ENCODE measurements around the gene ADAM33. TPM values are rescaled to one million over a fixed set of nuclear protein-coding genes. Genes with fewer than 3 reads are reported as not detected.

The ADAM33 gene
- total and polyA plus RNA-seq, 2 of the 13 experiments (the other 11 are each of a cell fraction or from before 2014, with no cell fraction given): not detected

GRCh38 chr20:3704087-3704486 is 22.3 kb upstream of the ADAM33 start:
- POLR2A ChIA-PET: no interaction called here
- no peak overlapping the region for H2AFZ ChIP-seq (ENCODE audit: low read length)
- H3K9me3 ChIP-seq (ENCODE audit: low read length): no peaks in the 10 kb centered on the region
- in situ Hi-C loops (cut with HindIII; ENCODE audit: extremely low pct_ligation_motif_present, low pct_unique_long_range_greater_than_20kb): no loop called here
- intact Hi-C loops (cut with micrococcal nuclease; ENCODE audit: unreplicated experiment): no loop called here
- DNase-seq (ENCODE audit: low spot score) (no peak), FAIRE-seq (no peak), ATAC-seq (no peak)
- CTCF ChIA-PET (ENCODE audit: low intra/inter-chr PET ratio, low total read pairs): interaction anchor here (2.3 kb wide), 1 partner anchor 28 kb away, joined by 6 read pairs; no protein-coding TSS in a partner anchor
- H3K27ac ChIP-seq (ENCODE audit: extremely low read length, insufficient read depth, low read length): no peak overlapping the region
- H3K9ac ChIP-seq (ENCODE audit: insufficient read depth, low read depth, low read length): no peak overlapping the region
- H3K27me3 ChIP-seq (ENCODE audit: control insufficient read depth in 1 of 2, insufficient read depth in 2 of 2, low read length in 2 of 2): peaks cover 14 to 35% of the 10 kb centered on the region in 2 experiments
- BruUV-seq (replicated peaks): no TSS peak
- no peaks in the 10 kb centered on the region for H3K36me3 ChIP-seq (replicated peaks in 1 of 2; ENCODE audit: control insufficient read depth in 1 of 2, insufficient read depth in 2 of 2, low read length in 2 of 2)
- 5% methylated on average over 5 of the region's 5 CpGs for WGBS (ENCODE audit: low lambda C conversion rate)
- no peak overlapping the region for H3K4me2 ChIP-seq (ENCODE audit: low read depth, low read length)
- H3K79me2 ChIP-seq (ENCODE audit: insufficient read depth, low read length): no peaks in the 10 kb centered on the region
- H3K4me1 ChIP-seq (ENCODE audit: insufficient read depth, low read length): peaks cover 15% of the 10 kb centered on the region
- TF ChIP-seq NFRKB (IDR thresholded peaks at IDR 0.05) (no peak), USF2 (IDR thresholded peaks at IDR 0.05; ENCODE audit: low read depth, low read length) (0 out of 2 replicates have a peak, but pooled peaks have one; percentile 6), USF2 (CRISPR knock-in tag; IDR thresholded peaks at IDR 0.05; ENCODE audit: borderline replicate concordance) (no peak)
- H4K20me1 ChIP-seq (ENCODE audit: insufficient read depth, low read length): no peaks in the 10 kb centered on the region
- H3K4me3 ChIP-seq (replicated peaks in 1 of 3; ENCODE audit: insufficient read depth in 1 of 3, low read depth in 2 of 3, low read length in 3 of 3): no peak overlapping the region

- DNase-seq (ENCODE audit: low spot score) (no peak), ATAC-seq (no peak; the same call in 2 of the 3 replicates), FAIRE-seq (no peak)
- H3K79me2 ChIP-seq (ENCODE audit: insufficient read depth, low read length): no peaks in the 10 kb centered on the region
- peaks cover 15% of the 10 kb centered on the region for H3K4me1 ChIP-seq (ENCODE audit: insufficient read depth, low read length)
- no peak overlapping the region for H2AFZ ChIP-seq (ENCODE audit: low read length)
- H3K4me3 ChIP-seq (replicated peaks in 1 of 3; ENCODE audit: insufficient read depth in 1 of 3, low read depth in 2 of 3, low read length in 3 of 3): no peak overlapping the region
- in situ Hi-C loops (cut with HindIII; ENCODE audit: extremely low pct_ligation_motif_present, low pct_unique_long_range_greater_than_20kb) (no loop called here), intact Hi-C loops (cut with micrococcal nuclease; ENCODE audit: unreplicated experiment) (no loop called here)
- H3K9me3 ChIP-seq (ENCODE audit: low read length): no peaks in the 10 kb centered on the region
- 50% methylated on average over 11 of the region's 11 CpGs for WGBS (ENCODE audit: low lambda C conversion rate)
- H4K20me1 ChIP-seq (ENCODE audit: insufficient read depth, low read length): no peaks in the 10 kb centered on the region
- POLR2A ChIA-PET: no interaction called here
- CTCF ChIA-PET (ENCODE audit: low intra/inter-chr PET ratio, low total read pairs): no interaction called here
- H3K4me2 ChIP-seq (ENCODE audit: low read depth, low read length): no peak overlapping the region
- no TSS peak for BruUV-seq (replicated peaks)
- no peaks in the 10 kb centered on the region for H3K36me3 ChIP-seq (replicated peaks in 1 of 2; ENCODE audit: control insufficient read depth in 1 of 2, insufficient read depth in 2 of 2, low read length in 2 of 2)
- peaks cover 25 to 48% of the 10 kb centered on the region in 2 experiments for H3K27me3 ChIP-seq (ENCODE audit: control insufficient read depth in 1 of 2, insufficient read depth in 2 of 2, low read length in 2 of 2)
- no peak overlapping the region for H3K27ac ChIP-seq (ENCODE audit: extremely low read length, insufficient read depth, low read length)
- no peak for TF ChIP-seq HHEX (CRISPR knock-in tag; IDR thresholded peaks at IDR 0.05)
- H3K9ac ChIP-seq (ENCODE audit: insufficient read depth, low read depth, low read length): no peak overlapping the region
Measured at GRCh38 chr20:3702611-3703391, 21.0 kb upstream of the ADAM33 start.
